ENCODE data around the gene PTK7.

Gene PTK7

GRCh38 chr6:43178150-43178549 is 102.0 kb downstream of the PTK7 start:
- H3K4me3 ChIP-seq (ENCODE audit: control insufficient read depth, low read depth, low read length), result no peak overlapping the region
- DNase-seq (ENCODE audit: low read depth), result no peak
- TF ChIP-seq CTCF (IDR thresholded peaks at IDR 0.05; ENCODE audit: control insufficient read depth, insufficient read depth, low read depth, low read length, missing control alignments), result no peak

DNA sequence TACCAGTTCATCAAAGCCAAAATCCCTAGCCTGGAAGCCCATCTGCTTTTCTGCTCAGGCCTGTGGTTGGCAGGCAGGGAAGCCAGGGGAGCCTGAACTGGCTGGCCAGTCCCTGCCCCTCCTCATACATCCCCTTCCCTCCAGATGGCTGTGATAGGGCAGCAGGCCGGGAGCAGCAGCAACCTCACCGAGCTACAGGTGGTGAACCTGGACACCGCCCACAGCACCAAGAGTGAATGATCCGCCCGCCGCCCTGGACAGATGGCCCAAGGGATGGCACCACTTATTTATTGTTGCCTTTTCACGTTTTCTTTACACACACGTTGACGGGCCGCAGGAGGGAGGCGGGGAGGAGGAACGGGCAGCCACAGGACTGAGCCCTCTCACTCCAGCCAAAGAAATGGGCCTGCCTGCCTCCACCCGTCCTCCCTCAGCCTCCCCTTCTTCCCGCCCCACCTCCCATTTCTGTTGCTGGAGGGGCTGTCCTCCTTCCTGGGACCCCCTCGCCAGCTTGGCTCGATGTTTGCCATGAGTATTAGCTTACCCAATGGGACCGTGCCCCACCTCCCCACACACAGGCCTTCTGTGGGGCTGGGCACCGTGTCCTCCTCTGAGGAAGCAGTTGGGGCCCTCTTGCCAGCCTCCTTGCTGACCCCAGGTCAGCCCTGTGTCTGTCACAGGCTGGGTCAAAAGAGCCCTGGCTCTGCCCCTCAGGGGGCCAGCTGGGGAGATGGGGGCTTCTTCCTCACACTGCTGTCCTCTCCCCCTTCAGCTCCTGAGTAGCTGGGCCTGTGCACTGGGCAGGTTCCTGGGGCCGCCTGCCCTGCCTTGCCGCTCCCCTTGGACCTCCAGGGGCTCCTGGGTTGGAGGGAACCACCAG is 103.1 kb downstream of the PTK7 start:
- no peak overlapping the region for H3K4me3 ChIP-seq (ENCODE audit: control insufficient read depth, low read depth, low read length)
- TF ChIP-seq CTCF (IDR thresholded peaks at IDR 0.05; ENCODE audit: control insufficient read depth, insufficient read depth, low read depth, low read length, missing control alignments), result no peak
- DNase-seq (ENCODE audit: low read depth), result no peak

DNA sequence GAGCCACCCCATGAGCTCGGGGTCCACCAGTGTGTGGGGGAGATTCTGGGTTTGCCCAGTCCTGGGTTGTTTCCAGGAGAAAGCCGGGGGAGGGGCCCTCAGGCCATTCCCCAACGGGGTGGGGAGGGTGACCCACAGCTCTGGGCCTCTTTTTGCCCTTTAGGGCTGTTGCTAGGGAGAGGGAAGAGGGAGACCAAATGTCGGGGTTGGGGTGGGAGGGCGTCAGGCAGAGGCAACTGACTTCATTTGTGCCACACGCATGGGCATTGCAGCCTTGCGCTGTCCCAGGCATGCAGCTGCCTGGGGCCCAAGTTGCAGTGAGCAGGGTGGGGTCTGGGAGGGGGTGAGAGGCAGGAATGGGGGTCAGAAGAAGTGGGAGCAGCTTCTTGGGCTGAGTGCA is 103.9 kb downstream of the PTK7 start:
- no peak overlapping the region for H3K4me3 ChIP-seq (ENCODE audit: control insufficient read depth, low read depth, low read length)
- no peak for DNase-seq (ENCODE audit: low read depth)
- TF ChIP-seq CTCF (IDR thresholded peaks at IDR 0.05; ENCODE audit: control insufficient read depth, insufficient read depth, low read depth, low read length, missing control alignments), result no peak

- no peak for DNase-seq (ENCODE audit: low read depth)
- TF ChIP-seq CTCF (IDR thresholded peaks at IDR 0.05; ENCODE audit: control insufficient read depth, insufficient read depth, low read depth, low read length, missing control alignments), result no peak
These were observed 104.9 kb downstream of the PTK7 start for GRCh38 chr6:43180985-43181384.

DNA sequence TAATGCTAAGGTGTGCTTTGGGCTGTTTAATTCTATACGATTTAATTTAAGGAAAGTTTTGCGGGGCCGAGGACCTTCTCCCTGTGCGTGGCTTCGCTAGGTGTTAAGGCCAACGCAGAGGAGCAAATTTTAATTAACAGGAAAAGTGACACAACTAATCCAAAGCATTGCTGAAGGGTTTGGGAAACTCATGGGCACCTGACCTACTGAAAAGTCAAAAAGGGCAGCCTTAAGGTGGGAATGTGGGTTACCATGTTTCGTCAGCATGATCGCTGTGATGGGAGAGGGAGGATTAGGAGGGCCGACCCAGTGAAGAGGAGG is 105.5 kb downstream of the PTK7 start:
- no peak for DNase-seq (ENCODE audit: low read depth)
- H3K4me3 ChIP-seq (ENCODE audit: control insufficient read depth, low read depth, low read length), result peak overlapping the region; percentile 83
- TF ChIP-seq CTCF (IDR thresholded peaks at IDR 0.05; ENCODE audit: control insufficient read depth, insufficient read depth, low read depth, low read length, missing control alignments), result no peak

More at GRCh38 chr6:43180985-43181384, 104.9 kb downstream of the PTK7 start:
- H3K4me3 ChIP-seq (ENCODE audit: control insufficient read depth, low read depth, low read length), result no peak overlapping the region

DNA sequence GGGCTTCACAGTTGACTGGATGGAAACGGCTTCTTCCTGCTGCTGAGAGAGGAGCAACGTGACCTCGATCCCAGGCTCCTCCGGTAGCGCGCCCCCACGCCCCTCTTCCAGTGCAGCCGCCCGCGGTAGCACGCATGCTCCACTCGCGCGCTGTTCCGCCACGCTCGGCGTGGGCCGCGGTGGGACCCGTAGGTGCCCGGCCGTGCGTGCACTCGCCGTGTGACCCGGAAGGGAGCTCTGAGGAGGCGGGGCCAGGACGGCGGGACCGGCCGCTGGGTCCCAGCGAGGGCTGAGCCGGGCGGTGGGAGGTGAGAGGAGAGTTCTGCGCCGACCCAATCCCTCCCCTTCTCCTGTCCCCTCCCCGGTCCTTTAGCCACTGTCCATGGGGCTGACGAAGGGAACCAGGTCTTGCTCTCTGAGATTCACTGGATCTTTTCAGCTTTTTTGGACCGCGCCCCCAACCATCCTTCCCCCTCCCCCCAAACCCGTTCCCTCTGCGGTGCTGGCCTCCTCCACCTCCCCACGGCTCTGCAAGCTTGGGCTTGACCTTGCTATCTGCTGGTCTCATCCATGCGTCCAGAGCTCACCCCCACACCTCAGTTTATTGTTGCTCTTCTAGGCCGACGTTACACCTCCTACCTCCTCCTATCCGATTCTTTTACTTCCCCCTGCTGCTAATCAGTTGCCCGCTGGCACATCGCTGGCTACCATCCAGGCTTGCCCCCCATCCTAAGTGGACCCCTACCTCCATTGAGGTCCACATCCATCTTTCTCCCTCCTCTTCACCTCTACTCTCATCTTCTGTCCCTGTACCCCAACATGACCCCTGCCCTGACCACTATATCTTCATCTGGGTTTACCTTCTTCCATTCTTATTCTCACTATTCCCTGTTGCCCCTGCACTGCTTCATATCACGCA is 106.1 kb downstream of the PTK7 start, which contains the start of gene CUL9:
Gene CUL9 (plus strand): TSS at position 255 of the 919 bp plus-strand sequence. CDS start 2,115 bp downstream, outside the sequence.
- no peak for TF ChIP-seq CTCF (IDR thresholded peaks at IDR 0.05; ENCODE audit: control insufficient read depth, insufficient read depth, low read depth, low read length, missing control alignments)
- H3K4me3 ChIP-seq (ENCODE audit: control insufficient read depth, low read depth, low read length), result peak within 1 kb of the TSS; percentile 83
- no peak for DNase-seq (ENCODE audit: low read depth)
